NCI-H128 (cell line): ENCODE measurements around the gene NCS1.

ENCODE experiments used
- DNase-seq: peaks from one replicate; lab custom pipeline; 2025; ENCODE audit not compliant: unreplicated experiment; lab: John Stamatoyannopoulos, UW

NCS1 gene

GRCh38 chr9:130172161-130172857 lies at the start of gene NCS1:
Gene NCS1, plus strand, starts transcription at chr9:130172404. Its CDS starts 260 bp downstream, at chr9:130172664.
- no peak for DNase-seq

GRCh38 chr9:130122456-130122855 lies 49.7 kb upstream of the NCS1 start:
- no peak for DNase-seq

GRCh38 chr9:130124085-130124860 lies 47.9 kb upstream of the NCS1 start:
- DNase-seq, result no peak

GRCh38 chr9:130126721-130127433 lies 45.3 kb upstream of the NCS1 start:
- DNase-seq, result no peak

- no peak for DNase-seq
These were observed 44.0 kb upstream of the NCS1 start for GRCh38 chr9:130128251-130128650.

- DNase-seq, result no peak
These were observed 43.3 kb upstream of the NCS1 start for GRCh38 chr9:130128733-130129431.

- no peak for DNase-seq
These were observed 42.7 kb upstream of the NCS1 start for GRCh38 chr9:130129432-130130061.

GRCh38 chr9:130132746-130133145 lies 39.5 kb upstream of the NCS1 start:
- no peak for DNase-seq

GRCh38 chr9:130137081-130137640 lies 35.0 kb upstream of the NCS1 start:
- no peak for DNase-seq

GRCh38 chr9:130137641-130138081 lies 34.5 kb upstream of the NCS1 start:
- no peak for DNase-seq

- DNase-seq, result no peak
These were observed 34.0 kb upstream of the NCS1 start for GRCh38 chr9:130138171-130138653.

GRCh38 chr9:130138791-130139190 lies 33.4 kb upstream of the NCS1 start:
- DNase-seq, result no peak

GRCh38 chr9:130139251-130139650 lies 33.0 kb upstream of the NCS1 start:
- peak; percentile 36 for DNase-seq

GRCh38 chr9:130140706-130141105 lies 31.5 kb upstream of the NCS1 start:
- DNase-seq, result no peak

- no peak for DNase-seq
These were observed 30.1 kb upstream of the NCS1 start for GRCh38 chr9:130142056-130142455.

- DNase-seq, result no peak
These were observed 29.6 kb upstream of the NCS1 start for GRCh38 chr9:130142641-130143040.

- no peak for DNase-seq
These were observed 28.8 kb upstream of the NCS1 start for GRCh38 chr9:130143279-130143893.

GRCh38 chr9:130143958-130144366 lies 28.2 kb upstream of the NCS1 start:
- no peak for DNase-seq

GRCh38 chr9:130144703-130145102 lies 27.5 kb upstream of the NCS1 start:
- no peak for DNase-seq

- DNase-seq, result no peak
These were observed 26.5 kb upstream of the NCS1 start for GRCh38 chr9:130145658-130146057.
